NCI-H146 treated with DMSO at 0.1 percent for 48 hours (cell line): ENCODE results near the gene CLECL1.
"Not testable (repeated sequence)": the region's sequence is repeated elsewhere in the genome, so short reads cannot be mapped to it uniquely, and the experiment has no call there.

Experiments used
- DNase-seq: peaks from one replicate; lab custom pipeline; 2025; ENCODE audit not compliant: unreplicated experiment; lab: John Stamatoyannopoulos, UW

The CLECL1 gene

GRCh38 chr12:9725213-9725870 lies 7.6 kb downstream of the CLECL1 start:
- DNase-seq, result no peak

GRCh38 chr12:9724023-9724422 lies 8.9 kb downstream of the CLECL1 start:
- no peak for DNase-seq

- no peak for DNase-seq
Observed at GRCh38 chr12:9721394-9722092, 11.4 kb downstream of the CLECL1 start.

- no peak for DNase-seq
Observed at GRCh38 chr12:9719790-9720189, 13.1 kb downstream of the CLECL1 start.

- no peak for DNase-seq
Observed at GRCh38 chr12:9718968-9719367, 13.9 kb downstream of the CLECL1 start.

GRCh38 chr12:9717070-9717925 lies 15.6 kb downstream of the CLECL1 start:
- no peak for DNase-seq

- not testable (repeated sequence) for DNase-seq
Observed at GRCh38 chr12:9713032-9713558, 19.8 kb downstream of the CLECL1 start.

- DNase-seq, result no peak
Observed at GRCh38 chr12:9711664-9712063, 21.2 kb downstream of the CLECL1 start.

- DNase-seq, result no peak
Observed at GRCh38 chr12:9710584-9711375, 22.1 kb downstream of the CLECL1 start.

GRCh38 chr12:9708853-9709252 lies 24.0 kb downstream of the CLECL1 start:
- no peak for DNase-seq

GRCh38 chr12:9707864-9708808 lies 24.8 kb downstream of the CLECL1 start:
- peak; percentile 45 for DNase-seq

GRCh38 chr12:9707356-9707755 lies 25.5 kb downstream of the CLECL1 start:
- no peak for DNase-seq

GRCh38 chr12:9706086-9706685 lies 26.7 kb downstream of the CLECL1 start:
- no peak for DNase-seq

- DNase-seq, result not testable (repeated sequence)
Observed at GRCh38 chr12:9704561-9704960, 28.3 kb downstream of the CLECL1 start.

- DNase-seq, result no peak
Observed at GRCh38 chr12:9702255-9702654, 30.6 kb downstream of the CLECL1 start.

- no peak for DNase-seq
Observed at GRCh38 chr12:9701380-9702154, 31.3 kb downstream of the CLECL1 start.

GRCh38 chr12:9700606-9700956 lies 32.3 kb downstream of the CLECL1 start:
- no peak for DNase-seq

- no peak for DNase-seq
Observed at GRCh38 chr12:9699898-9700605, 32.8 kb downstream of the CLECL1 start.
